Measurements from ENCODE around the gene CTPS2.

Gene CTPS2

DNA sequence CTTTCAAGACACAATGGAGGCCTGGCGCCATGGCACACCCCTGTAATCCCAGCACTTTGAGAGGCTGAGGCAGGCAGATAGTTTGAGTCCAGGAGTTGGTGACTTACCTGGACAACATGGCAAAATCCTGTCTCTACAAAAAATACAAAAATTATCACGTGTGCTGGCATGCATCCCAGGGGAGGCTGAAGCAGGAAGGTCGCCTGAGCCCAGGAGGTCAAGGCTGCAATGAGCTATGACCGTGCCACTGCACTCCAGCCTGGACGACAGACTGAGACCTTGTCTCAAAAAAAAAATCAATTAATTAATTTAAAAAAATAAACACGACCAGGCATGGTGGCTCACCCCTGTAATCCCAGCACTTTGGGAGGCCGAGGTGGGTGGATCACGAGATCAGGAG, 2.0 kb upstream of the CTPS2 start:
- DNase-seq (ENCODE audit: low read depth) = no peak
- no peak overlapping the region for H3K4me3 ChIP-seq (ENCODE audit: low read depth, low read length)
- in situ Hi-C loops (cut with HindIII; ENCODE audit: low sequenced_read_pairs) = no loop called here
- TF ChIP-seq CTCF (IDR thresholded peaks at IDR 0.05; ENCODE audit: low read depth, low read length, missing control alignments) = no peak

DNA sequence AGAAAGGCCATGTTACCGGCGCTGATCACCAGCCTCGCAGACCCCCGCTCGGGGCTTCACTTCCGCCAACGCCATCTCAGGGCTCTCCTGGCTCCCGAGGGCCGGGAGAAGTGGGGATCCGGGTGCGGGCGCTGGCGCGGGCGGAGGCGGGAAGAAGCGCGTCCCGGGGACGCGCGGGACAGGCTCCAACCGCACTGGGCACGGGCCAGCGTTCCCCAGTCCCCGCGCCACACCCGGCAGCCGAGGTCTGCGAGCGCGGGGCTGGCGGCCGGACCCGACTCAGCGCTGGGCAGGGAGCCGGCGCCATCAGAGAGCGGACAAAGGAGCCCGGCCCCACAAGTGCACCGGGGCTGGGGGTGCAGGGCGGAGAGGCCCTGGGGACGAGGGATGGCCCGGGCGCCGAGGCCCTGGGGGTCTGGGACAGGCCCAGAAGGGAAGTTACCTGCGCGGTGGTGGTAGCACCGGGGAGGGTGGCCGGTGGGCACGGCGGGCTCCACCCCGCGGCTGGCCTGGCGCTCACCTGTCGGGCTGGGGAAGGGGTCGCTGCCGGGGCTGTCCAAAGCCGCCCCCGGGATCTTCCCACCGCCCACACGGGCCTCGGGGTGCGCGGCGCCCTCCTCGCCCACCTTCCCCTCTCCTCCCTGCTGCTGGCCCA, 449 bp downstream of the CTPS2 start:
- in situ Hi-C loops (cut with HindIII; ENCODE audit: low sequenced_read_pairs) = no loop called here
- DNase-seq (ENCODE audit: low read depth) = no peak
- no peak for TF ChIP-seq CTCF (IDR thresholded peaks at IDR 0.05; ENCODE audit: low read depth, low read length, missing control alignments)
- H3K4me3 ChIP-seq (ENCODE audit: low read depth, low read length) = peak overlapping the region; percentile 58

GRCh38 chrX:16711219-16711811, 1.2 kb downstream of the CTPS2 start:
- H3K4me3 ChIP-seq (ENCODE audit: low read depth, low read length) = peak overlapping the region; percentile 58
- no peak for DNase-seq (ENCODE audit: low read depth)
- in situ Hi-C loops (cut with HindIII; ENCODE audit: low sequenced_read_pairs) = no loop called here
- TF ChIP-seq CTCF (IDR thresholded peaks at IDR 0.05; ENCODE audit: low read depth, low read length, missing control alignments) = no peak

DNA sequence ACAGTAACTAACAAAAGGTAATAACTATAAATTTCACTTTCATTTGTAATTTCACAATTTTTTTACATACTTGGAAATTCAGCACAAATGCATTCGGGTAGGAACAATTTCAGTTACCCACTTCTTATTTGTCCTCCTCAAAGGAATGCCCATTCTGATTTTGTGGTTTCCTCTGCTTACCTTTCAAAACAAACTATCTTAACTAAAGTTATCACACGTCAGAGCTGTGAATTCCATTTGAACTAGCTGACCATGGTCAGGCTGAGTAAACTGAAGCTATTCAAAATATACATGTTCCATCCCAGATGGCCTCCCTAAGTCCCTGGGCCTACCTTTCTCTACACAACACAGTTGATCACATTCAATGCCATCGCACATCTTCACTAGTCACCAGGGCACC, 4.5 kb downstream of the CTPS2 start:
- no peak for DNase-seq (ENCODE audit: low read depth)
- H3K4me3 ChIP-seq (ENCODE audit: low read depth, low read length) = no peak overlapping the region
- in situ Hi-C loops (cut with HindIII; ENCODE audit: low sequenced_read_pairs) = no loop called here
- no peak for TF ChIP-seq CTCF (IDR thresholded peaks at IDR 0.05; ENCODE audit: low read depth, low read length, missing control alignments)

DNA sequence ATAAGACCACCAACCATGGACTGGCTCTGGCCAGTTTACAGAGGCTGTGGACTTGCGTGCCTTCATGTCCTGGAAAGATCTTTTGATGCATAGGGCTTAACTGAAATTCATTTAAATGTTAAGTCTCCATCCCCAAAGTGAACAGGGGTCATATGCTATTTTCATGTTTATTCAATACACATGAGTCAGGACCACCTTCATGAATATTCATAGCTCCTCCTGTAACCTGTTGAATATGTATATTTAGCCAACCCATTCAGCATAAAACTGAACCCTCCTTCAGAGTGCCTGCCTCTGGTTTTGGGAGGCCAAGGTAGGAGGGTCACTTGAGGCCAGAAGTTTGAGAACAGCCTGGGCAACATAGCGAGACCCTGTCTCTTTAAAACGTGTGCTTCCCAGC, 7.1 kb downstream of the CTPS2 start:
- in situ Hi-C loops (cut with HindIII; ENCODE audit: low sequenced_read_pairs) = no loop called here
- TF ChIP-seq CTCF (IDR thresholded peaks at IDR 0.05; ENCODE audit: low read depth, low read length, missing control alignments) = no peak
- H3K4me3 ChIP-seq (ENCODE audit: low read depth, low read length) = no peak overlapping the region
- DNase-seq (ENCODE audit: low read depth) = no peak

GRCh38 chrX:16702700-16703599, 9.5 kb downstream of the CTPS2 start:
- no peak for DNase-seq (ENCODE audit: low read depth)
- no peak overlapping the region for H3K4me3 ChIP-seq (ENCODE audit: low read depth, low read length)
- in situ Hi-C loops (cut with HindIII; ENCODE audit: low sequenced_read_pairs) = no loop called here
- no peak for TF ChIP-seq CTCF (IDR thresholded peaks at IDR 0.05; ENCODE audit: low read depth, low read length, missing control alignments)
